HG03064 (cell line): ENCODE results near the gene GBP4.
A peak's percentile ranks its signal among the peaks of the same experiment; 100 is the strongest.
"Not testable (repeated sequence)": the region's sequence is repeated elsewhere in the genome, so short reads cannot be mapped to it uniquely, and the experiment has no call there.

Experiments
- ATAC-seq: cut with Tn5 transposase; IDR thresholded peaks from one replicate; pipeline ENCODE4 v1.9.1; 2021; ENCODE audit warnings: low read depth; ENCODE audit not compliant: unreplicated experiment

Gene GBP4, protein sequence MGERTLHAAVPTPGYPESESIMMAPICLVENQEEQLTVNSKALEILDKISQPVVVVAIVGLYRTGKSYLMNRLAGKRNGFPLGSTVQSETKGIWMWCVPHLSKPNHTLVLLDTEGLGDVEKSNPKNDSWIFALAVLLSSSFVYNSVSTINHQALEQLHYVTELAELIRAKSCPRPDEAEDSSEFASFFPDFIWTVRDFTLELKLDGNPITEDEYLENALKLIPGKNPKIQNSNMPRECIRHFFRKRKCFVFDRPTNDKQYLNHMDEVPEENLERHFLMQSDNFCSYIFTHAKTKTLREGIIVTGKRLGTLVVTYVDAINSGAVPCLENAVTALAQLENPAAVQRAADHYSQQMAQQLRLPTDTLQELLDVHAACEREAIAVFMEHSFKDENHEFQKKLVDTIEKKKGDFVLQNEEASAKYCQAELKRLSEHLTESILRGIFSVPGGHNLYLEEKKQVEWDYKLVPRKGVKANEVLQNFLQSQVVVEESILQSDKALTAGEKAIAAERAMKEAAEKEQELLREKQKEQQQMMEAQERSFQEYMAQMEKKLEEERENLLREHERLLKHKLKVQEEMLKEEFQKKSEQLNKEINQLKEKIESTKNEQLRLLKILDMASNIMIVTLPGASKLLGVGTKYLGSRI

DNA sequence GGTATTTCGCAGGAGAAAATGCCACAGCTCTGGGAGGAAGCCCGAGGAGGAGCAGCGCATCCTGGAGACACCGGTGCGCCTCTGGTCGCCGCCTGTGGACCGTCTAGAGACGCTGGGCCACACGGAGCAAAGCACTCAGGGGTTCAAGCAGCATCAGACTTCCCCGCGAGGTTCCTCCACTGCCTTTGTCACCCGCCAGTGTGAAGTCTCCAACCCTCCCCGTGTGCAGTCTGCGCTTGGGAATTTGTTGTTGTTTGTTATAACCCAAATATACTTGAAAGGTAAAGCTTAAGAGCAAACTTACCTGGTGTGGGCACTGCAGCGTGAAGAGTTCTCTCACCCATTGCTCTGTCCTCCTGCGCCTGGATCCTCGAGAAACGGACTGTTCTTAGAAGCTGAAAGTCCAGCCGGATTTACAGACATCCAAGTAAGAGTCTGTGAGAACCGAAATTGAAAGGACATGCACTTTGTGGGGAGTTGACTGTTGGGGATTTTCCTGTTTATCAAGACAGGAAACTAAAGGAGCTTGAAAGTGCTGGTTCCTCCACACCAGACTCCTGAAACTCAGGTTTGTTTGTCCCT, at the start of gene GBP4:
TSS of gene GBP4 (minus strand) at position 452 of the 582 bp plus-strand sequence. CDS start at position 344, 108 bp downstream.
- ATAC-seq = peak; percentile 39

DNA sequence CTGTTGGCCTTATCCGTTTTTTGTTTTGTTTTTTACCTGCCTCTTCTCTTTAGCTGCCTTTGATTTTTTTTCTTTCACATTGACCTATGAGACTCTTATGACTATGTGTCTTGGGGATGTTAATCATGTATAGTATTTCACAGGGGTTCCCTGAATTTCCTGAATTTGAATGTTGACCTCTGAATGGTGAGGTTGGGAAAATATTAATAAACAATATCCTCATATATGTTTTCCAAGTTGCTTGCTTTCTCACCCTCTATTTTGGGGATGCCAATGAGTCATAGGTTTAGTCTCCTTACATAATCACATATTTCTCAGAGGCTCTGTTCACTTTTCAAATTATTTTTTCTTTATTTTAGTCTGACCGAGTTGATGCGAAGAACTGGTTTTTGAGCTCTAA, 44.3 kb upstream of the GBP4 start:
- no peak for ATAC-seq

DNA sequence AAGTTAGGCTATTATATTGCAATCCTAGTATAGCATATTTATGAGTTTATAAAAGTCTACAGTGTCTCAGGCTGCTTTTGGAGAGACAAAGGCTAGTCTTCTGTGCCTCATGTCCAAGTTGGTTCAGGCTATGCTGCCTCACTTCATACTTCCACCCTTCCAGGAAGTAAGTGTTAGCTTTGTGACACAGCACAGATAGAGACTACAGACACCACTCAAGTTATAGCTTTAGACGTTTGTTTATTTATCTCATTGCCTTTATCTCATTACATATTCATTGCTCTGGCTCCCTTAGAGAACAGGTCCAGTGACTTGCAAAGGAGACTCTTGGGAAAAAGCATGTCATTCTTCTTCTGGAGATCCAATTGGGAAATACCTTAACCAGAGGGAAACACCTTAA, 22.6 kb upstream of the GBP4 start:
- ATAC-seq = no peak

- ATAC-seq = not testable (repeated sequence)
These were observed 21.1 kb upstream of the GBP4 start for GRCh38 chr1:89219851-89220250.

GRCh38 chr1:89218941-89219340, 20.2 kb upstream of the GBP4 start:
- not testable (repeated sequence) for ATAC-seq

DNA sequence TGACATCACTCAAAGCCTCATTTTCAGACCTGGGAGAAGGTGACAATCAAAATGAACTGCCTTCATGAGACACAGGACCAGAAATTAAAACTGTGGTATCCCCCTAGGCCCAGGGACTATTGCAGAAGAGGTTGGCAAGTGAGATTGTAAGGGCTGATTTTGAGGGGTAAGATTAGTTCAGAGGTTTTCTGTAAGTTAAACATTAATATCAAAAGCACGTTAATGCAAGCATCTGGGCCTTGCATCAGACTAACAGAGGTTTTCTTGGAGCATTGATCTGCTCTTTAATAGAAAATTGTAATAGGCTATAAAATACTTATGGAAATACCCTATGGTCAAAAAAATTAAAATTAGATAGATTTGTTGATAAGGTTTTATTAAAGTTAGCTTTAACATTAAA, 14.6 kb upstream of the GBP4 start:
- no peak for ATAC-seq

DNA sequence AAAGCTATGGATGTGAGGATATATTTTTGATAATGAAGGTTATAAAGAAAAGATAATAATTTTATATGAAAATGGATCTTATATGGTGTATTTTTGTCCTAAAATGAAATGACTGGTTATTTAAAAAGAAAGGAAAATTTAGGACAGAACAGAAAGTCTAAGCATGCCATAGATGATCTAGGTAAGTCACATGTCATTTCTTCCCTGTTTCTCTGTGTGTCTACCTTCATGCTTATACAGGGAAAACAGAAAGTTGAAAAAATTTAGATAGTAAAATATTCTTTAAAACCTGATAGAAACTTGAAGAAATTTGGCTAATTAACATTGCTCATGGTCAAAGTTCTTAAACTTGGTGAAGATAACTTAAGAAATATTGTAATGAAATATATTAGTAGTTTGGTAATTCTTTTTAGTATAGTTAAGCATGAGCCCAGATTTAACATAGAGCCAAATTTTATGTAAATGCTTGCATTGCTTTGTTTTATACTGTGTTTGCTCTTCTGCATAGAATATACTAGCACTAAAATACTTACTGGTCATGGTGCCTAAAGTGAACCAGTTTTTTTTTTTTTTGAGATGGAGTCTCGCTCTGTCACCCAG, 12.4 kb upstream of the GBP4 start:
- no peak for ATAC-seq

DNA sequence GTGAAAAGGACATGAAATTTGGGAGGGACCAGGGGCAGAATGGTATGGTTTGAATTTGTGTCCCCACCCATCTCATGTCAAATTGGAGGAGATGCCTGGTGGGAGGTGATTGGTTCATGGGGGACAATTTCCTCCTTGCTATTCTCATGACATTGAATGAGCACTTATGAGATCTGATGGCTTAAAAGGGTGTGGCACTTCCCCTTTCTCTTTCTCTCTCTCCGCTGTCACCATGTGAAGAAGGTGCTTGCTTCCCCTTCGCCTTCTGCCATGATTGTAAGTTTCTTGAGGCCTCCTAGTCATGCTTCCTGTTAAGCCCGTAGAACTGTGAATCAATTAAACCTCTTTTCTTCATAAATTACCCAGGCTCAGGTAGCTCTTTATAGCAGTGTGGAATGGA, 7.6 kb upstream of the GBP4 start:
- ATAC-seq = no peak

DNA sequence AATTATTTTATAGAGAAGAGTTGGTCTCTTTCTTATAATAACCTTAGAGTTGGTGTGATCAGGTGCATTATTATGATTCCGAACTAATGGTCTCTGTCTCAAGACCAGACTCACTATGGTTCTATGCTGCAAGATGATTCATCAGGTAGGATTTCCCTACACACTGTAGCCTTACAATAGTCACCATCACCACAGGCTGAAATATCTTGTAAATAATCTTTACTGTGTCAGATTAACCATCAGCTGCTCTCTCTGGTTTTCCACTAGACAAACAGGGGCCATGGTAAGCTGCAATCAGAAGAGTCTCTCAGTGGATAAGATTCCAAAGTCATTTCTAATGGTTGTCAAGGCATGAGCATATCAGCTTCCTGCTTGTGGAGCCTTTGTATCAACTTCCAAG, 4.4 kb upstream of the GBP4 start:
- no peak for ATAC-seq

- ATAC-seq = peak; percentile 68
These were observed 2.5 kb upstream of the GBP4 start for GRCh38 chr1:89201106-89201794.

DNA sequence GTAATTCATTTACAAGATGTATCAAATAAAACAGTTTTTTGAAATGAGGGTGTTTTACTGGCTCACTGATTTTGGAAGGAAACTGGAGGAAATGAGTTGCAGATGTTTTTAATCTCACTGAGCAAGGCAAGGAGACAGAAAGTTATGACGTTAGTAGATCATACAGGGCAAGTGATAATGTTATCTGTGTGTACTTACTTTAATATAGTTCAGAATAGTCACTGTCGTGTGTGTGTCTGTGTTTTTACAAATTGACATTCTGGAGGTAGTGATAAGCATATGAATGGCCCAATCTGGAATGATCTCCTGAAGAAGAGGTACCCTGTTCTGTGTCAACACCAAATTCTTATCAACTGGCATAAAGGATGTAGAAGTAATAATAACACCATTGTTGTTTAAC, 1.9 kb upstream of the GBP4 start:
- no peak for ATAC-seq

DNA sequence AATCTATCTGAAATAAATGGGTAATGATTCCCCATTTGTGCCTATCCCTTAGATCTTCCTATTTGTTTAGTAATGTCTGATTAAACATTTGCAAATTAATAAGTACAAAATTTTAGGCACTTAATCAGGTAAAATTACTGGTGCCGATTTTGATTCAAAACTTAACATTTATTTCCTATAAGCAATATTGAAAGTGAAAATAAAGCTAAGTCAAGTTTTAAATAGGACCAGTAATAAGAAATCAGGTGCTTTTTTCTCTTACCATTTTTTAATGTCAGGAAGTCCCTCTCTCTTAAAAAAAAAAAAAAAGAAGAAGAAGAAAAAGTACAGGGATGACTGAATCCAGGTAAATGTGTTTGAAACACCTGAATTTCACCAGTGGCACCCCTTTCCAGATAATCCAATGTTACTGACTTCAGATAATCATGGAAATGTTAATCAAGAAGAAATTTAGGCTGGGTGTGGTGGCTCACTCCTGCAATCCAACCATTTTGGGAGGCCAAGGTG, 836 bp upstream of the GBP4 start:
- no peak for ATAC-seq

- no peak for ATAC-seq
These were observed 661 bp downstream of the GBP4 start for GRCh38 chr1:89198081-89198480.

GRCh38 chr1:89195476-89195875, 3.3 kb downstream of the GBP4 start:
- ATAC-seq = no peak

DNA sequence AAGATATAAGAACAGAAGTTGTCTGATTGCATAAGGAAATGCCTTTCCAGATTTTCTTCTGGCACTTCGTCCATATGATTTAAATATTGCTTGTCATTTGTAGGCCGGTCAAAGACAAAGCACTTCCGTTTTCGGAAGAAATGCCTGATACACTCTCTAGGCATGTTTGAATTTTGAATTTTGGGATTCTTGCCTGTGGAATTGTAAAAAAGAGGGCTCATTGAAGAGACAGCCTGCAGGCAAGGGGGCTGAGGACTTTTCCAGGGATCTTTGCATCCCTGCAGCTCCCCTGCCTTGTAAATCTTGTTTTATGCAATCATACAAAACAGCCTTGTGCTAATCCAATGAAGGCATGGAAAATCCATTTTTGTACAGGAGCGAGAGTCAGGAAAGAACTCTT, 7.4 kb downstream of the GBP4 start:
- no peak for ATAC-seq

DNA sequence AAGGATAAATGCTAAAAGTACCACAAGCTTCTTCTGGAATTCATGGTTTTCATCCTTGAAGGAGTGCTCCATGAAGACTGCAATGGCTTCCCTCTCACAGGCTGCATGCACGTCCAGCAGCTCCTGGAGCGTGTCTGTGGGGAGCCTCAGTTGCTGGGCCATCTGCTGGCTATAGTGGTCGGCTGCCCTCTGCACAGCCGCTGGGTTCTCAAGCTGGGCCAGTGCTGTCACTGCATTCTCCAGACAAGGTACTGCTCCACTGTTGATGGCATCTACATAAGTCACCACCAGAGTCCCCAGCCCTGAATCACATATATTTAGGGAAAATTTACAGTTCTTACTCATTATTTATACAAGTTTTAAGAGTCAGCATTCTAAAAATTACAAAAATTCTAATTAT, 8.7 kb downstream of the GBP4 start:
- ATAC-seq = no peak

DNA sequence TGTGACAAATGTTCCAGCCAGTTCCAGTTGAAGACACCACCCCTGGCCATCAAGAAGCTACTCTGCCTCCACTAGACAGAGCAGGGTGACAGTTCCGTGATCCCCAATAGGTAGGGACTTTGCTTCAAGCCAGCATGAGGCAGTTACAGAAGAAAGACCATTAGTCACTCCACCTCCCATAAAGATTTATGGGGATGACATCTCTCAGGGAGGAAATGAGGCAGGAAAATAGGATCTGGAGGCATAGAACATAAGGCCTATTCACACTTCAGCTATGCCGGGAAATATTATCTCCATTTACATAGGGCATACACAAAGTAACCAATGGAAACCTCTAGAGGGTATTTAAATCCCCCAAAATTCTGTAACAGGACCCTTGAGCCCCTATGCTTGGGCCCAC, 19.4 kb downstream of the GBP4 start:
- ATAC-seq = no peak

- no peak for ATAC-seq
These were observed 21.8 kb downstream of the GBP4 start for GRCh38 chr1:89176971-89177370.

- ATAC-seq = no peak
These were observed 23.0 kb downstream of the GBP4 start, which contains the start of gene GBP7 for GRCh38 chr1:89175601-89176256. Gene GBP7 (minus strand): TSS chr1:89176003. CDS start chr1:89171935, 4,068 bp downstream.

- no peak for ATAC-seq
These were observed 24.3 kb downstream of the GBP4 start for GRCh38 chr1:89174491-89174890.
